Dedifferentiated amniotic fluid mesenchymal stem cell (primary cell): Measurements from ENCODE around the gene ATPAF2.

Experiments used
- DNase-seq: peaks from one replicate; pipeline ENCODE4 v3.0.0-alpha.2; 2016; ENCODE audit errors: extremely low spot score

Gene ATPAF2

DNA sequence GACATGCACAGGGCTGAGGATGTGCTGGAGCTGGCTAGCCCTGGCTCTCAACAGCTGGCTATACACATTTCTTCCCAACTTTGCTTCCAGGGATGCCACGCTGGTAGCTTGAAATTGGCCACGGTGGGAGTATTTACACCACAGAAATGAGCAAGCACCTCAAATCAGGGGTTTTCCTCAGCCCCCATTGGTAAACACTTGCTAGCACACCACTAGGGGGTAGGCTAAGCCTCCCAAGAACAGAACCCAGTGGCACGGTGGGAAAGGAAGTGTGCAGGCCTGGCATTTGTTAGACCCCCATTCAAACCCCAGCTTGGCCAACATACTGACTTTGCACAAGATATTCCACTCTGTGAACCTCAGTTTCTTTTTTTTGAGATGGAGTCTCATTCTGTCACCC lies 53.4 kb downstream of the ATPAF2 start:
- DNase-seq, result no peak

DNA sequence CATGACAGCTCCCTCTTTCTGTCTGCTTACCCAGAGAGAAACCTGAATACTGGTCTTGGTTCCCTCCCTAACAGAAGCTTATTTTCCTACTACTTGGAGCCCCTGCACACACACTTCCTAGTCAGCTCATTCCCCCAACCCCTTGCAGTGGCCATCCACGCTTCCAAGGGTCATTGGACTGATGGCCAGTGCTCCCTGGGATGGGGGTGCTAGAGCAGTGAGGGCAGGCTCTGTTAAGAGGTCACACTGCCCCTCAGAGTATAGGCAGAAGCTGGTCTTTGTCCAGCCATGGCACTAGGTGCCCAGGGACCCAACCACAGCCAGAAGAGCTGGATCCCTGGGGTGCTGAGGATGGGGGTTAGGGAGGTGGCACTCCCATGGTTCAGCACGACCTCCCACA lies 53.8 kb downstream of the ATPAF2 start:
- no peak for DNase-seq

DNA sequence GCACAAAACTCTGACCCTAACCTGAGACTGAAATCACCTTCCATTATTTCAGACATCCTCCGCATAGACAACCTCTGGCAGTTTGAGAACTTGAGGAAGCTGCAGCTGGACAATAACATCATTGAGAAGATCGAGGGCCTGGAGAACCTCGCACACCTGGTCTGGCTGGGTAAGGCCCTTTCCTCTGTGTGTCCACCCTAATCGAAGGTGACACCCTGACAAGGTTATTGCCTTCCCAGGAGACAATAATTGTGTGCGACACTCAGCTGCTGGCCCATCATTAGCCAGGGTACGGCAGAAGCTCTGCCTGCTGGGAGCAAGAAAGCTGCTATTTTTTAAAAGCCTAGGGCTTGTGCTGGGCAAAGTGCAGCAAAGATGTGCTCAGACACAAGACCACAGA lies 55.2 kb downstream of the ATPAF2 start:
- DNase-seq, result no peak

DNA sequence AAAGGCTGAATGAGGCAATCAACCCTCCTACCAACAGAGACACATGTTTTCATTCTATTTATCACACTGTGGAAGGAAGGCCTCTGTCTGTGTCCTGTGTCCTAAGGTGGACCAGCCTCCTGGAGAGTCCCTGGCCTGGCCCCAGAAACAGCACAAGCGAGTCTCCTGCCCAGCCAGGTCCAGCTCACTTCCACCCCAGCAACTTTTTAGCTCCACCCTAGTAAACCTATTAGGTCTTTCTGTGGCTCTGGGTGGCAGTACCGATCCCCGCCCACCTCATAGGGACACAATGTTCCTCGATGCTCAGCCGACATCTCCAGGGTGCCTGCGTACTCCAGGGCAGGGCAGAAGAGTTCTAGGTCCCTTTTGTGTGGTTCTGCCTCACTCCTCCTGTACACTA lies 55.6 kb downstream of the ATPAF2 start:
- DNase-seq, result no peak

DNA sequence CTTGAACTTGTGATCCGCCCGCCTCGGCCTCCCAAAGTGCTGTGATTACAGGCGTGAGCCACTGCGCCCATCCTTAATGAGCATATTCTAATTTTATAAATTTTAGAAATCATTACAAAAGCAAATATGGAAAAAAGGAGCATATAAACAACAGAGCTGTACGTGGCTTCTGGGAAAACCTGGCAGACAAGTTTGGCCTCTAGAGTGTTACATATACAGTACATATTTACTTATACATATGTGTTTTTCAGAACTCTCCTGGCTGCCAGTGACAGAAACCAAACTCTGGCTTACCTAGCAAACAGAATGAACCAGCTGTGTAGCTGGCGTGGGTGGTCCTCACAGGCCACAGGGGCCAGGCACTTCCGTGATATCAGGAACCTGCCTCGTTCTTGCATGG lies 56.2 kb downstream of the ATPAF2 start:
- no peak for DNase-seq

DNA sequence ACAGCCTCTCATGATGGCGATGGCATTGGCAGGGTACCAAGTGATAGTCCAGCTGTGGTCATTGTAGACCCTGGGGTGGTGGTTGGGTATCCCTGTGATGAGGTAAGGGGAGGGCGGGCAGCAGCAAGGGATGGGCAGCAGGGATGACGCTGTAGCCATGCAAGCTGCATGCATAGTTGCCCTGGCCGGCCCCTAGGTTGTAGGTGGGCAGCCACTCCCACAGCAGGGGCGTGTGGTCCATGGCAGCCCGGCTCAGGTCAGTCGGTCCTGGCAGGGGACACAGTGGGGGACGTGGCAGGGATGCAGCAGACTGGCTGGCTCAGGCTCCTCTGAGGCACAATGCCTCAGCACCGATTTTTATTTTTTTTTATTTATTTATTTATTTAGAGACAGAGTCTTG lies 57.6 kb downstream of the ATPAF2 start:
- DNase-seq, result no peak

DNA sequence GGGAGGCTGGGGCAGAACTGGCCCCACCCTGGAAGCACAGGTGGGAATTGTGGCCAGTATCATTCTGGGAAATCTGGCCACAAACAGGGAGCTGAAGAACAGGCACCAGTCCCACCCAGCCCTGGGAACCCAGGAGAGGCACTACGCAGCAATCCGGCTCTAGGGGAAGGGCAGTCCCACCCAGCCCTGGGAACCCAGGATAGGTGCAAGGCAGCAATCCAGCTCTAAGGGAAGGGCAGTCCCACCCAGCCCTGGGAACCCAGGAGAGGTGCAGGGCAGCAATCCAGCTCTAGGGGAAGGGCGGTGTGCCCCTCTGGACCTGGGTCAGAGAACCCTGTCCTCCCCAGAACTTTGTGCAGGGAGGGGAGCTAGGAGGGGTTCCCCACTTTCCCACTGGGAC lies 59.2 kb downstream of the ATPAF2 start:
- no peak for DNase-seq

DNA sequence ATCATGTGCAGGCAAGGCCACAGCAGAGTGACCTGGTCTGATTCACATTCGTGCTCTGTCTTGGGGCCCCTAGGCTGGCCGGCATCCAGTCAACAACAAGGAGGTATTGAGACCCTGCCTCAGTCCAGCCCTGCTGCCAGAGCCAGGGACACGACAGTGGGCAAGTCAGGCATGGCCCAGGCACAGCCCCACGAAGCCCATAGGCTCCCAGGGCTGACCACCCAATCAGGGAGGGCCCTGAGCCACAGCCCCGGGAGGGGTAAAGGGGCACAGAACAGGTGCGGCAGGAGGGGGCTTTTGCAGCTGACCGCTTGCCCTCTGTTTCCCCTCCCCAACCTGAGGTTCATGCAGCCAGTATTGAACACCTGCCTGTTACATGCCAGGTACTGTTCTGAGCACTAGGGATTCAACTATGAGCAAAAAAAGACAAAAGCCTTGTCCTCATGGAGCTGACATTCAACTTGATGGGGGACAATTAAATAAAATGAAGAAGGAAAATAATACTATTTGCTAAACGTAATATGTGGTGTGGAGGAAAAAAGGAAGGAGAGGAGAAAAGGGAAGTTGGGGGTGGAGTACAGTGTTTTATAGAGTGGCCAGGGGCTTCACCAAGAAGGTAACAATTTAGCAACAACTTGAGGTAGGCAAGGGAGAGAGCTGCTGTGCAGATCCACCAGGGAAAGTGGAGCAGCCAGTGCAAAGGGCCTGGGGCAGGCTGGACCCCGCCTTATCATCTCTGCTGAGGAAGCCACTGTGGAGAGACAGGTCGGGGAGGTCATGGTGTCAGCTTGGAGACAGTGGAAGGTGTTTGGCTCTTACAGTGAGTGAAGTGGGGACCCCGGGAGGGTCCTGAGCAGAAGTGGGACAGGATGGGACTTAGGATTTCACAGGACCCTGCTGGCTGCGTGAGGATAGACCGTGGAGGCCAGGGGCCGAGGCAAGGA lies 60.2 kb downstream of the ATPAF2 start:
- no peak for DNase-seq

DNA sequence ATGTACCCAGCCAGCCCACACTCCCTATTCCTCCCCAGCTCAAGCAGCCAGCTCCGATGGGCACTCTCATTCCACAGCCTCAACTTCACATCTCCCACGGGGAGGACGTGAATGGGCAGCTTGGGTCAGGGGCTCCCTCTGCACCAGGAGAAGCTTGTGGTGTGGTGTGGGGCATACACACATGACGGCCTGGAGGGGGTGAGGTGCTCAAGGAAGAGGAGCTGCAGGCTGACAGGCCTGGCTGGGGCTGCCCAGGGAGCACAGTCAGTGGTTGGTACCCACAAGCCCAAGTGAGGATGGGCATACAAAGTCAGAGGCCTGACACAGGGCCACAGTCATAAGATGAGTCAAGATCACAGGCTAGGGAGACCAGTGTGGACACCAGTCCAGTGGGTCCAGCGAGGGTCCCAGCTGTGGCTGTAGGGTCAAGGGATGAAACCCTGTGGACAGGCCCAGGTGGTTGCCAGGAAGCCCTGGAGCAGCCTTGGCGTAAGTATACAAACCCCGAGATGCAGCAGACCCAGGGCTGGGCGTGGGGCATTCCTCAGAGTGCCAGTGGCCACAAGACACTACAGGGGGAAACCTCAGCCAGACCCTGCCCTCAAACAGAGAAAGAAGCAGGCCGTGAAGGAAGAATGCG lies 61.9 kb downstream of the ATPAF2 start:
- no peak for DNase-seq

DNA sequence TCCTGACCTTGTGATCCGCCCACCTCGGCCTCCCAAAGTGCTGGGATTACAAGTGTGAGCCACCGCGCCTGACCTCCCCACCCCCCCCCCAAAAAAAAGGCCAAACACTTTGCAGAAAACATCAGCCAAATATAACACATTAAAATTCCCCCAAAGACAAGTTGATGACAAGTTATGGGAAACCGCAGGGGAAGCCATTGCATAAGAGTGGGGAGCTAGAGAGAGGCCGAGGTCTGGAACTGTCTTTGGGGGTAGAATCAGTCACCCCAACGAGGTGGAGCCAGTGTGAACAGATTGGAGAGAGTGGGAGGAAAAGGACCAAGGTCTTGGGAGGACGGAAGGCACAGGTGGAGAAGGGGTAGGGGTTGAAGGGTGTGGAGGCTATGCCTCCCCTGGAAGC lies 63.5 kb downstream of the ATPAF2 start:
- no peak for DNase-seq

DNA sequence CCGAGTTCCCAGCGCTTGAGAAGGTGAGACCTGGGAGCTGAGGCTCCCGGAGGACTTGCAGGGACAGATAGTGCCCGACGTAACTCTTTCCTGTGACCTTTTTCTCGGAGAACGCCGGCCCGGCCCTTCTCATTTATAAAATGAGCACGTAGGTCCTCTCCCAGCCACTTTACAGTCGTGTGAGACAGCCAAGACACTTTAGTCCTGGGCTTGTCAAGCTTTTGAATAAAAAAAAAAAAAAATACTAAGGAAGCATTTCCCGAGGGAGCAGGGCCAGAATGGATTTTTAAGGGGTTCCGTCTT lies 66.1 kb downstream of the ATPAF2 start:
- DNase-seq, result no peak

DNA sequence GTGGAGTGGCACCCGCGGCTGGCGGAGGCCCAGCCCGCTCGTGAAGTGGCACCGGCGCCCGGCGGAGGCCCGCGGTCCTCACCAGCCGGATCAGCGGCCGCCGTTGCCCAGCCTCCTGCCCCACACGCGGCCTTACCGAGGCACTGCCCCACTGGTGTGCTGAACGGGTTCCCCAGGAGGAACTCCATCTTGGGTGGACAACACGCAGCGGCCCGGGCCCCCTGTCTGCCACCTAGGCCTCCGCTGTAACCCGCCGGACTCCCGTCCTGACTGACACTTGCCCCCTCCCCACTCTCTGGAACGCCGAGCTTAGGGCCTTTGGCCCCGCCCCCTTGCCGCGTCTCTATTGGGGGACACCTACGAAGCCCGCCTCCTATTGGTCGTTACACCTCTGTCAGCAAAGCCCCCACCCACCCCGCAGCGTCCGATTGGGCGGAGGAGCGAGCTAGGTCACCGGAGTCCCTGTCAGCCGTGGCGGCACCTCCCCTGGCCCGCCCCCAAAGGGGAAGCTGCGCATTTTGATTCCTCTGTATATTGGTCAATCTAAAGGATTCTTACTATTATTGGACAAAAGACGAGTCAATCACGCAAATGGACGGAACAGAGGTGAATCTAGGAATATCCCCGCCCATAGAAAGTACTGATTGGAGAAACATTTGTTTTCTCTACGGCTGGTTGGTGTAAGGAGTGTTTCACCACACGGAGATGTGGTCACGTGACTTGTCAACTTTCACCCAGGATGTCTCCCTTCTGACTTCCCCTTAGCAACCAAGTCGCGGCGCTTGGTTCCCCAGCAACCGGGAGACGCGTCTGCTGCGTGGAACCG lies 66.6 kb downstream of the ATPAF2 start, which contains the start of the genes DRC3 and TOM1L2:
Gene DRC3, plus strand, starts transcription at position 737 of the 826 bp plus-strand sequence. CDS start 4,737 bp downstream, outside the sequence.
Gene TOM1L2, minus strand, starts transcription at position 275 of the 826 bp plus-strand sequence. Its CDS starts 87 bp downstream, at position 188.
- peak; percentile 100 for DNase-seq

DNA sequence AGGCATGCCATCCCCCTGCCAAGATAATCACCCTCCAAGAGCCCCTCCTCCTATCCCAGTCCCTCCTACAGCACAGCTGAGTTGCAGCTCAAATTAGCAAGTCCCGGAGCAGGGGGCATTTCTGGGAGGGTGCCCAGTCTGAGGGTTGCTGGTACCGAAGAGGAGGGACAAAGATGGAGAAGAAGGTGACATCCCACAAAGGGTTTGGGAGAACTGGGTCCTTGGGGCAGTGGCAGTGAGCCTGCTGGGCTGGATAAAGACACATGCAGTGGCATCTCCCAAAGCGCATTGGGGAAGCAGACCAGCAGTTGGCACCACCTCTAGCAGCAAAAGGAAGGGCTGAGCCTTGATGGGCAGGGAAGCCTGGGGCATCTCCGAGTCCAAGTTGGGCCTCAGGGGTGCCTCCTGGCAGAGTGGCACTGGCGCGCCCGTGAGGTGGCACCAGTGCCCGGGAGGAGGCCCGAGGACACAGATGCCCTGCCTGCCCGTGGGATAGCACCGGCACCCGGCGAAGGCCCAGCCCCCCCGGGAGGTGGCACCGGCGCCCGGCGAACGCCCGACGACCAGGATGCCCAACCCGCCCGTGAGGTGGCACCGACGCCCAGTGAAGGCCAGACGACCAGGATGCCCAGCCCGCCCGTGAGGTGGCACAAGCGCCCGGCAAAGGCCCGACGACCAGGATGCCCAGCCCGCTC lies 67.4 kb downstream of the ATPAF2 start:
- no peak for DNase-seq

DNA sequence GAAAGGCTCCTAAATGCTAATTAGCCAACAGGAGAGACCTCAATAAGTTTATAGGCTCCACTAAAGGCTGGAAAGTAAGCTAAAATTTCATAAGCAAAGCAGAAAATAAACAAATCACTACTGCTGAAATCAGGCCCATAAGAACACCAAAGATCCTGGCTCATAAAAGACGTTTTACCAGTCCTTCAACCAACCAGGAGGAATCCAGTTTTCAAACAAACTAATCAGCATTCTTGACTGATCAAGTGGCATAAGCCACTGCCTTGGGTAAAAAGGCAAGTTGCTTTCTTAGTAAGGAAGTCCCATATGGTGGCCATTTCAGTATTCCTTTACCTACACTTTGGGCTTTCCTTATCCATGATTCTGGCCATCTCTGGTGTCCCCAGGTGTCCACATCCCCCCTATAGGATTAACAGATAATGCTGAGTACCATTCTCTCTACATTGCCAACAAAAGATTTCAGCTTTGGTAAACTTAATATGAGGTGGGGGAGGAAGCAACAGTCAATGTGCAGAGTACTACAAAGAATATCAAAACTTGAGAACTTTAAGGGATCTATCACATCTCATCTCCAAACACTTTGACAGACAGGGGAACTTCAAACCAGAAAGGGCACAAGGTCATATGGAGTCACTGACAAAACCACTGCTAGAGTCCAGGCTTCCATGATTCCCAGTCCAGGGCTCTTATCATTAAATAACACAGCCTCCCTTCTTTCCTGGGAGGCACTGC lies 68.1 kb downstream of the ATPAF2 start:
- no peak for DNase-seq
